GM19099 (cell line): ENCODE data around the gene PRSS21.

Experiments
- POLR2A ChIP-seq: IDR thresholded peaks from 3 replicates; pipeline ENCODE4 v1.6.1; 2011; ENCODE audit warnings: low read depth; ENCODE audit not compliant: insufficient read length; ENCODE audit errors: extremely low read depth

Gene PRSS21

DNA sequence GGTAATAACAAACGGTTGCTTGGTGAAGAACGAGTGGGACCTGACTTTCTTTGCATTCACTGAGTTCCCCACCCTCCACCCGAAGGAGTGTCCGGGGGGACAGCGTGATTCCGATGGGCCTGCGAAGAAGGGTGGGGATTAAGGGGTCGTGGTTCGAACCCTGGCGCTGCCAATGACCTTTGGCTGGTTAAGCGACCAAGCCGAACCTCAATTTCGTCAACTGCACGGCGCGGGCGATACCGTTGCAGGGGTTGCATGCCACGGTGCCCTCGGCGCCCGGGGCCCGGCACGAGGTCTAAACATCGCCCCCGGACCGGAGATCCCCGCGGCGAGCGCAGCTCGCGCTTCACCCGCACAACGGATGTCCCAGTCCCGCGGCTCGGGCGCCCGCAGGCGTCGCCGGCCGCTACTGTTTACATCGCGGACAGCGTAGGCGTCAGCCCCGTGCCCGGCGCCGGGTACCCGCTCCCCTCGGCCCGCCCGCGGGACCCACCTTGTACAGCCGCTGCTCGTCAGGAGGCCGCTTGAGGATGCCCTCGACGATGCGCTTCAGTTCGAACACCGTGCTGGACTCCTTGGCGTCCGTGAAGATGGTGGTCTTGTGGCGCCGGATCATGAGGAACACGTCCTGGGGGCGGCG is 40.4 kb upstream of the PRSS21 start:
- TF ChIP-seq POLR2A: no peak

GRCh38 chr16:2777231-2777902 is 39.7 kb upstream of the PRSS21 start, which contains the start of gene ELOB:
ELOB (minus strand) TSS chr16:2777280; CDS start chr16:2777239, 41 bp downstream.
- peak; percentile 86 for TF ChIP-seq POLR2A

DNA sequence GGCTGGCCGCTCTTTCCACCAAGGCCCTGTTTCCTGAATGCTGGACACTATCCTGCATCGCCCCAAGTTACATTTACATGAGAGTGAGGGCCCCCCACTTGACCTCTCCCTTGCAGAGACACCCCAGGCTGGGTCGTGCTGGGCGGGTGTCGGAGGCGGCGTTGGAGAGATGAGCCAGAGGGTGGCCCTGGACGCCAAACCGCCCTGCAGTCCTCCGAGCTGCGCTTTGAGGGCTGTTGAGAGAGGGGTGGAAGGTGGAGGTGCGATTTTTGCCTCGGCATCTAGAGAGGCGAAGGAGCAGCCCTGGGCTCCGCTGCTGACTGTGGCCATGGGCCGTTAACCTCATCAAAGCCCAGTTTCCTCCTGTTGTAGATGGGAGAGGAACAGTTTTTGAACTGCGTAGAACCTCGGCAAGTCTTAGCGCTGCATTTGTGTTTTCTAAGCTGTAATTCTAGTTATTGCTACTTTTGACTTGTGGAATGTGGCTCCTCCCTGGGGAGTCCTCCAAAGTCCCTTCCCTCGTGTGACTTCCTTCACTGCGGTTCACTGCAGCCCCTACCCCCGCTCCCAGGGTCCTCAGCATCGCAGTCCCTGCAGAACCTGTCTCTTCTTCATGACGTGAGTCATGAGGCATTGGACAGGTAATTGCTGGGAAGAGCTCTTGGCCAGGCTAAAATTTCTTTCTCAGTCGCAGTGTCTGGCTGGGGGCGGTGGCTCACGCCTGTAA is 39.0 kb upstream of the PRSS21 start:
- peak; percentile 45 for TF ChIP-seq POLR2A

DNA sequence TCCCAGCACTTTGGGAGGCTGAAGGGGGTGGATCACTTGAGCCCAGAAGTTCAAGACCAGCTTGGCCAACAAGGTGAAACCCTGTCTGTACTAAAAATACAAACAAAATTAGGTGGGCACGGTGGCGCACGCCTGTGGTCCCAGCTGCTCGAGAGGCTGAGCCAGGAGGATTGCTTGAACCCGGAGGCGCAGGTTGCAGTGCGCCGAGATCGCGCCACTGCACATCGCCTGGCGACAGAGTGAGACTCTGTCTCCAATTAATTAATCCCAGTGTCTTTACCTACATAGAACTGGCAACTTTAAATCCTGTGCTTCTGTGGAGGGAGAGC is 38.4 kb upstream of the PRSS21 start:
- no peak for TF ChIP-seq POLR2A

DNA sequence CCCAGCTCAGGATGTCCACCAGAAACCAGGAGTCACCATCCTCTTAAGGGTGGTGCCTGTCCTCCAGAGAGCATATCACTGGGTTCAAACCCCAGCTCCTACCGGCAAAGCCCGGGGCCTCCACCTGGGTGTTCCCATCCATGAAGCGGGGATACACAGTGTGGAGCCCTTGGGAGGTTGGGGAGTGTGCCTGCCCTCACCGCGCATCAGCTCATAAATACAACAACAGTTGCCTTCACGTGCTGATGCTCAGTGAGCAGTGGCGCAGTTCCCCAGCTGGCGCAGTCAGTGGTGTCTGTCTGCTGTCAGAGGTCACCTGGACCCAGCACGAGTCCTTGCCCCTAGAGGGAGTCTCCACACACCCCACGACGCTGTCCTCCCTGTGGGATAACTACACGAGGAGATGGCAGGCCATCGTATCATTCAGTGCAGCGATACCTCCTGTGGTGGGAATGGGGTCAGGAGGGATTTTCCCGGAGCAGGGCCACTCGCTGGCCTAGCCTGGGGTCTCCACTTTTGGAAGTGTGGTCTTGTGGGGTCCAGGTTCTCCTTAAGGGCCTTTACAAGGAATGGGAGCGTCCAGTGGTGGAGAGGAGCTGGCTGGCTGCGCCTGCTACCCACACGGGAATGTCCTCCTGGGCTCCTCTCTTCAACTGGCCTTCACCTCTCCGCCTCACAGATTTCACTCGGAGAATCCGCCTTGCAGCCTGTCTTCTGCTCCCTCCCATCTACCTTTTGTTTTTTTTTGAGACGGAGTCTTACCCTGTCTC is 37.7 kb upstream of the PRSS21 start:
- no peak for TF ChIP-seq POLR2A

- TF ChIP-seq POLR2A: no peak
These were observed 36.8 kb upstream of the PRSS21 start for GRCh38 chr16:2779978-2780898.

DNA sequence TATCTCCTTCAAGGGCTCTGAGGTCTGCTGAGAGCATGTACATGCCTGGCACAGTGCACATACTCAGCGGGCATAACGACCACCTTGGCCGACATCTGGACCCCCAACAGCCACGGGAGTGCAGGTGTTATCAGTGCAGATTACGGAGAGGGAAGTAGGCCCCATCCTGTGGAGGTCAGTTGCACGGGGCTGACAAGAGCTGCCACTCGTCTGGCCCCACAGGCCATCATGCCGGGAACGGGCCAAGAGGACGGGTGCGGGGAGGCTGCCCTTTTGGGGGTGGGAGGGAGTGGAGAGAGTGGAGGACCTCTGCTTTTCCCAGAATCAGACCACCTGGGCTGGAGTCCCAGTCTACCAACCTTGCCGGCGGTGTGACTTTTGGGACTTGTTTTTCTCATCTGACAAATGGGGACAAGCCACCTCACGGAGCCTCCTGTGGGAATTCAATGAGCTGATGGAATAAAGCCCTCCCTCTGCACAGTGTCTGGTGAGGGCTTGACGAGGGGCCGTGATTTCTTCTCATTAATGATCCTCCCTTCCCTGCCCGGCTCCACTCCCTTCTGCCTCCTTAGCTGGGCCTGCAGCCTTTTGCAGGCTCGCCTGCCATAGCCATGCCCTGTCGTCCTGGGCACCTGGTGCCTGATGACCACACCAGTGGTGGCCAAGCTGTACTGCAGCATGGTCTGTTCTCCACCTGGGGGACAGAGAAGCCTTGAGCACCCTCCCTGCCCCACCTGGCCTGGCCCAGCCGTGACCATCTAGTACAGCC is 34.3 kb upstream of the PRSS21 start:
- TF ChIP-seq POLR2A: no peak

- no peak for TF ChIP-seq POLR2A
These were observed 33.3 kb upstream of the PRSS21 start for GRCh38 chr16:2783581-2784357.

GRCh38 chr16:2784358-2785100 is 32.5 kb upstream of the PRSS21 start:
- no peak for TF ChIP-seq POLR2A

- no peak for TF ChIP-seq POLR2A
These were observed 31.7 kb upstream of the PRSS21 start for GRCh38 chr16:2785101-2785991.
